ENCODE data around the gene TLCD5.

DNA sequence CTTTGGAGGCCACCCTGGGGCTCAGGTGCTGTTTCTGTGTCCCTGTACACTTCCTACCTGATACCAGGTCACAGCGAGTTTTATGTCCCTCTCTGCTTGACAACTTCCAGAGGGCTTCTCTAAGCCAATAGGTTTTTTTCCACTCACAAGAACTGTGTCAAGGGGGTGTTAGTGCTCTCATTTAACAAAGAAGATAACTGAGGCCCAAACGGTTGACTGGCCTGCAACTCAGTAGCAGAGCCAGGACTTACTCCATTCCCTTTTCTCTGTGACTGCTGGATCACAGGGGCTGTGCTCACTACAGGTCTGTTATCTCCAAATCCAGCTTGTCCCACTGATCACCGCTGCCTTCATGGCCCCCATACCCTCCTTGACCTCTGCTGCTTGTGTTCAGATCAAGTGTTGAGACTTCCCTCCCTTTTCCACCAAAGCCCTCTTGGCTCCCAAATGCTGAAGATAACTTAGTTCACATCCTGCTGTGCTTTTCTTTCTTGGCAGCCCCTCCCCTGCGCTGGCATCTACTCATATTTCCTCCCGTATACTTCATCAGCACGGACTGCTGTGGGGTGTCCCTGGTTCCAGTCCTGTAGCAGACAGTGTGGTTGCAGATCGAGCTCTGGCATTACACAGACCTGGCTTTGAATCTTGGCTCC, 43.8 kb upstream of the TLCD5 start:
- TF ChIP-seq, protein P1, sequence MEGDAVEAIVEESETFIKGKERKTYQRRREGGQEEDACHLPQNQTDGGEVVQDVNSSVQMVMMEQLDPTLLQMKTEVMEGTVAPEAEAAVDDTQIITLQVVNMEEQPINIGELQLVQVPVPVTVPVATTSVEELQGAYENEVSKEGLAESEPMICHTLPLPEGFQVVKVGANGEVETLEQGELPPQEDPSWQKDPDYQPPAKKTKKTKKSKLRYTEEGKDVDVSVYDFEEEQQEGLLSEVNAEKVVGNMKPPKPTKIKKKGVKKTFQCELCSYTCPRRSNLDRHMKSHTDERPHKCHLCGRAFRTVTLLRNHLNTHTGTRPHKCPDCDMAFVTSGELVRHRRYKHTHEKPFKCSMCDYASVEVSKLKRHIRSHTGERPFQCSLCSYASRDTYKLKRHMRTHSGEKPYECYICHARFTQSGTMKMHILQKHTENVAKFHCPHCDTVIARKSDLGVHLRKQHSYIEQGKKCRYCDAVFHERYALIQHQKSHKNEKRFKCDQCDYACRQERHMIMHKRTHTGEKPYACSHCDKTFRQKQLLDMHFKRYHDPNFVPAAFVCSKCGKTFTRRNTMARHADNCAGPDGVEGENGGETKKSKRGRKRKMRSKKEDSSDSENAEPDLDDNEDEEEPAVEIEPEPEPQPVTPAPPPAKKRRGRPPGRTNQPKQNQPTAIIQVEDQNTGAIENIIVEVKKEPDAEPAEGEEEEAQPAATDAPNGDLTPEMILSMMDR (IDR thresholded peaks at IDR 0.05): no peak
- no peak for TF ChIP-seq POLR2A (IDR thresholded peaks at IDR 0.05)

Data from lower leg skin (tissue), 3 donors.